Sciatic nerve (tissue), 2 donors: ENCODE results near the gene IQGAP2. TPM values are rescaled to one million over a fixed set of nuclear protein-coding genes. Genes with fewer than 3 reads are reported as not detected.
A peak's percentile ranks its signal among the peaks of the same experiment; 100 is the strongest.

Source experiments
- ATAC-seq: fragments of 200-7000 bp; cut with Tn5 transposase; one replicate; pipeline ENCODE4 v1.9.1; 2020; ENCODE audit warnings: mild to moderate bottlenecking, moderate library complexity
- DNase-seq: peaks from one replicate; pipeline ENCODE4 v3.0.0-alpha.2; 2020; ENCODE audit warnings: low spot score
- intact Hi-C: fragments of 100-400 bp; cut with DNase I; formaldehyde crosslinking; loops from one replicate; pipeline ENCODE4 v1.14.2; 2022
- total RNA-seq: library from RNA; stranded (reverse); fragmentation: NEBNext Ultra II Directional; extraction: Animal tissue kit (Norgen Biotek cat#: 25700); gene quantifications from one replicate; pipeline ENCODE4 v1.2.1, GENCODE V29; 2021
- donor health status: DM: no; HTN: no; CAD: no.
- donor health status: DM: no; HTN: no; CAD: no.

The IQGAP2 gene
- total RNA-seq, 1 donor from 2014 or later: 57.5 TPM

GRCh38 chr5:76522103-76522935 is 119.2 kb downstream of the IQGAP2 start:
- no peak for DNase-seq
- ATAC-seq: no peak
- intact Hi-C loops: no loop called here

GRCh38 chr5:76524101-76524835 is 121.2 kb downstream of the IQGAP2 start:
- DNase-seq (no peak), ATAC-seq (no peak)
- intact Hi-C loops: no loop called here

DNA sequence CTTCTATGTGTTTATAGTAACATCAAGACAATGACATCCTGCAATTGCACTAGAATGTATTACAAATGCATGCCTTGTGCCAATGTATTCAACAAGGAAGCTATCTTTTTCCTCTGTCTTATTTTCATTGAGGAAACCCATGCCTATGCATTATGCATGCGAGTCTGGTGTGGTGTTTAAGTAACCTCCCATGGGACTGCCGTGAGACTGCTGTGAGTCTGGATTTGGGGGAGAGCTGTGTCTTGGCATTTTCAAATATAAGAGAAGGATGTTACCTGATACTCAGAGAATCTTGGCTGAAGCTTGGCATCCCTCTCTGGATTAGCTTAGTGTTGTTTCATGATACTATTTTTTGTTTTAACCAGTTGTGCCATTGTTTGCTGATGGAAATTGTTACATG is 121.8 kb downstream of the IQGAP2 start:
- intact Hi-C loops: no loop called here
- no peak for DNase-seq
- no peak for ATAC-seq

DNA sequence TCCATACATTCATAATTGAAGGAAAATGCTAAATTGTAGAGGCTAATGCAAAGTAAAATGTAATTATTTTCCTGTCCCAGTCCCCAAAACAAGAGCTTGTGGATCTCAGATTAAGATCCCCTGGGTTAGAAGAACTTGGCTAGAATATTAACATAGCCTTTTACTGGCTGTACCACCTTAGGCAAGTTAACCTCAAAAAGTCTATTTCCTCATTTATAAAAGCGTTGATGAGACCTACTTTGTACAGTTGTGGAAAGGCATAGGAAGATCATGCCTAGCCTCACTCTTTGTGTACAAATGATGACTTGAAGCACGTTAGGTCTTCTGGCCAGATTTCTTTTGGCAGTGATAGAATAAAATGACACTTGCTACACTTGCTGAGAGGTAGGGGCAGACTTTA is 122.9 kb downstream of the IQGAP2 start:
- DNase-seq (no peak), ATAC-seq (no peak)
- intact Hi-C loops: no loop called here

- intact Hi-C loops: no loop called here
Observed at GRCh38 chr5:76526950-76527583, 124.0 kb downstream of the IQGAP2 start.

GRCh38 chr5:76527685-76528161 is 124.6 kb downstream of the IQGAP2 start:
- no peak for ATAC-seq
- DNase-seq: no peak
- intact Hi-C loops: no loop called here

More at GRCh38 chr5:76526950-76527583, 124.0 kb downstream of the IQGAP2 start:
- no peak for DNase-seq
- ATAC-seq: no peak

DNA sequence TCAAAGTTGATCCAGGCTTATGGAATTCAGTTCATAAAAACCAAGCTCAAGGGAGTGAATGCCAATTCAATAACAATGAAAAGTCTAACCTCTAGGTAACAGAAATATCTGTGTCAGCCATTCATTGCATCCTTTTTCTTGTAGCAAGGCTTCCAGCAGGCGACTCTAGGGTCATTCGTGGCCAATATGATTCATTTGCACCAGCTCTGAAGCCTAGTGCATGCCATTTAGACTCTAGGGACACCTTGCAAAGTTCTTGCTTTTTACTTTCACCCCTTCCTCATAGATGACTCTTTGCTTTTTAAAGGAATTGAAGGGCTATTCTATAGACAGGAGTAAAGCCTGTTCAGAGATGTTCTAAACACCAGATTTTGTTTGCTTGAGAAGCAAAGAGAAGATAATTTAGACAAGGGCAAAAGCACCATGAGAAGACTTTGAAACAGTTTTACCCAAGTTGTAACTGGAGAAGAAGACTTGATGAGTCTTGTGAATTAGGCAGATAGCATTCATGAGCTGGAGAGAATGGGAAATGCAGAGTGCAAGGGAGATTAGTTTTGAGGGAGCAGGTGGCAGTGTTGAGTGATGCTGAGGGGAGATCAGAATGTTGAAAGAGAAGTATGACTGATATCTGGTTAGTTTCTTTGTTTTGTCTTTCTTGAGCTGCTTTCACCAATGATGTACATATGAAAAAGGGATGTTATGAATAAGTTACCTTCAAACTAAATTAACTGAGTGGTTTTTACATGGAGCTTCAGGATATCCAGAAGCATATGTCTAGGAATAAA is 125.7 kb downstream of the IQGAP2 start:
- DNase-seq: no peak
- intact Hi-C loops: no loop called here
- no peak for ATAC-seq

DNA sequence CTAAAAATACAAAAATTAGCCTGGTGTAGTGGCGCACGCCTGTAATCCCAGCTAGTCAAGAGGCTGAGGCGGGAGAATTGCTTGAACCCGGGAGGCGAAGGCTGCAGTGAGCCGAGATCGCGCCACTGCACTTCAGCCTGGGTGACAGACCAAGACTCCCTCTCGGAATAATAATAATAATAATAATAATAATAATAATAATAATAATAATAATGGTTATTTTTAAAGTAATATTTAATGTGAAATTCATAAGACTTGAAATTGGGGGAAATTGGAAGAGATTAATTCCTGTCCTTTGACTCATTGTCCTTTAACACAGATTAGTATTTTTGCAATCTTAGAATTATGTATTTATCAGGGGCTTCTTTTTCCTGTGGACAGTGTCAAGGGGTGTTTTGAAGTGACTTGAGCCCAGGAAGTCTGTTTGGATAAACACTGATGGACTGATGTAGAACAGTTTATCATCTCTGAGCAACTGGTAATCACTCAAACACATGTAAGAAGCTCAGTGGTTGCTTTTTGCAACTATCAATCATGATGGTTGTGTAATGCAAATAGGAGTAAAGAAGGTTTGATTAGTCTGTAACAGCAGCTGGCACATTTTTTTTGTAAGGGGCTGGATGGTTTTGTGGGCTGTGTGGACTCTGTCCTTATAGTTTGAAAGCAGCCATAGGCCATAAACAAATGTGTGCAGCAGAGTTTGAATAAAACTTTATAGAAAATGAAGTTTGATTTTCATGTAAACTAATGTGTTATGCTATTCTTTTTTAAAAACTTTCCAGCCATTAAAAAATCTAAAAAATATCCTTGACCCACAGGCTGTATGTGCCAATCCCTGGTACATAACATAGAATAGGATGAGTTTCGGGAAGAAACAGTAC is 126.6 kb downstream of the IQGAP2 start:
- no peak for ATAC-seq
- intact Hi-C loops: no loop called here

GRCh38 chr5:76532052-76532451 is 129.0 kb downstream of the IQGAP2 start:
- no peak for DNase-seq
- ATAC-seq: no peak
- intact Hi-C loops: no loop called here

More for the DNA sequence above, 126.6 kb downstream of the IQGAP2 start:
- no peak for DNase-seq

- DNase-seq (no peak), ATAC-seq (no peak)
- intact Hi-C loops: no loop called here
Observed at GRCh38 chr5:76532973-76533372, 129.9 kb downstream of the IQGAP2 start.

DNA sequence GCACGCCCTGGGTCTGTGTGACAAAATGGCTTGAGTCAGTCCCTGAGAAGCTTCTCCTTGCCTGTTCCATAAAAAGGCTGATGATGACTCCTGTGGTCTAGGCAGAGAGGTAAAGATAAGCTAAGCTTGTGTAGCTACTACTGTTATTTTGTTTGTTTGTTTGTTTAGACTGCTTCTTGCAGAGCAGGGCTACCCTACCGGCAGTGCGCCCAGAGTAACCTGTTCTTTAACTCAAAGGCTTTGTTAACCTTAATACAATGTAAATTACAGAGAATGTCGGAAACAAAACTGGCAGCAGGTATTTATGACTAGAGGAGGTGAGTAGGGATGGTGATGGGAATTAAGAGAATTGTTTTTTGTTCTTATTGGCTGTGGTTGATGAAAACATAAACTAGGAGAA is 132.5 kb downstream of the IQGAP2 start:
- no peak for DNase-seq
- no peak for ATAC-seq

DNA sequence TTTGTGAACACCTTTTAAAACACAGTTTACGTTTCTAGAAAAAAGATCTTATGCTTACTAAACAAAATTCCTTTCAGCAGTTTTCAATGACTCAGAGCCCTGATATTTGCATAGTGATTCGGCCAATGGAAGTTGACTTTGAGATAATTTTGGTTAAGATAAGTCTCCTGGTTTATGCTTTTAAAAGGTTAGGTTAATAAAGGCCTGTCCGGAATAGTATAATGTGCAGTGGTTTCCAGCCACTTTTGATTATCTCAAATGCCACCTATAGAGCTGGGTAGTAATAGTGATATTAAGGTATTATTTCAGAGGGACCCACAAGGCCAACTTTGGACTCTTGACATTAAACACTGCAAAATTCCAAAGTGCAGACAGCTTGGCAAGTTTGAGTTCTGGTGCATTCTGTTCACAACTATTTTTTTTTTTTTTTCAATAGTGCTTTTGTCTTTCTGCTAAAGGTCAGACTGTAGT is 134.0 kb downstream of the IQGAP2 start:
- DNase-seq: no peak
- intact Hi-C loops: no loop called here
- ATAC-seq: no peak

More for the DNA sequence above, 132.5 kb downstream of the IQGAP2 start:
- intact Hi-C loops: no loop called here

DNA sequence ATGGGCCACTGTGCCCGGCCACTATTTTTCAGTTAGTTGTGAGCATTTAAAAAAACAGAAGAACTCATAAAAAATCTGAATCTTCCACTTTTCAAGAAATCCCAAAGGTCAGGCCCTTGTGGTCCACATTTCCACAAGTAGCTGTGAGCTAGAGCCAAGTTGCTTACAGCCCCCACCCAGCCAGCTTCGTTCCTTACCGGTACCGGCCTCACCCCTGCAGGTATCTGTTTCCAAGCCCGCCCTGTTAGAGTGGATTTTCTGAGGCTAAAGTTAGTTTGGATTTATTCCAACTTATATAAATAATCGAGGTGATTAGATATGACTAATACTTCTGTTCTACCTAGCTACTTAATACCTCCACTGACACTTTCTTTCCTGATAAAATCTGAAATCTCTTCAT is 139.2 kb downstream of the IQGAP2 start:
- intact Hi-C loops: loop anchor here (10.0 kb wide), 1 partner anchor 137 kb away; the partner anchor contains the start of gene IQGAP2
- no peak for ATAC-seq
- DNase-seq: no peak

GRCh38 chr5:76542887-76543690 is 140.0 kb downstream of the IQGAP2 start:
- no peak for ATAC-seq
- intact Hi-C loops: loop anchor here (10.0 kb wide), 1 partner anchor 138 kb away; the partner anchor contains the start of gene IQGAP2
- no peak for DNase-seq

DNA sequence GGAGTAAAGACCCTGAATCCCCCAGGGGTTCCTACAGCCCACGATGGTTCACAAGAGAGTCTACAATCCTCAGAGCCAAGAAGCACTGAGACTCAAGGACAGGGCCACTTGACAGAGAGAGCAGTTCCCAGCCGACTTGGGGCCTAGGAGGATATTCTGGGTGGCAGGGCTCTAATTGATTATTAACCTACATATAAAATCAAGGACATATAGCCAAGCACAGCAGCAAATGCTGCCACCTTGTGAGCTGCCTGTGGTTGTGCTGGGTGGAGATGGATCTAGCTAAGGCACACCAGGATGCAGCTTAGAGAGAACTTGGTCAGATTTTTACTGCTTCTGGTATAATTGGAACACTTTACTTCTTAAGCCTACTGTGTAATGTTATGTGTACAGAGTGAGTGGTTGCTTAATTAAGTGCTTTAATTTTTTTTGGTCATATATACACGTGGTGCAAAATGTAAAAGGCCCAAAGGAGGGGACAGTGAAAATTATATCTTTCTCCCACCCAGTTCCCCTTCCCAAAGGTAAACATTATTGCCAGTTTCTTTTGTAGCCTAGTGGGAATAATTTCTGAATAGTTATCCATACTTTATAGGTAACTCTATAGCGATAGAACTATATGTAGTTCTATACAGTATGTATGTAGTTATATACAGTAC is 141.3 kb downstream of the IQGAP2 start:
- intact Hi-C loops: loop anchor here (10.0 kb wide), 1 partner anchor 140 kb away; the partner anchor contains the start of gene IQGAP2
- no peak for DNase-seq
- ATAC-seq: peak; percentile 53

GRCh38 chr5:76545184-76545583 is 142.1 kb downstream of the IQGAP2 start:
- no peak for DNase-seq
- intact Hi-C loops: loop anchor here (10.0 kb wide), 1 partner anchor 140 kb away; the partner anchor contains the start of gene IQGAP2
- no peak for ATAC-seq
